Mesenchymal stem cell (in vitro differentiated cells and primary cell): ENCODE data around the gene NOL6.

ENCODE experiments used
- DNase-seq: peaks from one replicate; pipeline ENCODE4 v3.0.0-alpha.2; 2013
- H2AFZ ChIP-seq: one replicate; pipeline ENCODE4 v1.6.1; 2013; ENCODE audit warnings: low read depth, mild to moderate bottlenecking, control low read depth, inconsistent platforms, low read length, moderate library complexity
- H2AK5ac ChIP-seq: 2 replicates; pipeline ENCODE4 v1.6.1; 2013; ENCODE audit warnings: low read length, moderate library complexity, mild to moderate bottlenecking, inconsistent platforms; ENCODE audit not compliant: severe bottlenecking
- H2BK120ac ChIP-seq: one replicate; pipeline ENCODE4 v1.6.1; 2013; ENCODE audit warnings: low read depth, mild to moderate bottlenecking, inconsistent platforms, low read length, moderate library complexity
- H2BK12ac ChIP-seq, 2 experiments: one replicate each; pipeline ENCODE4 v1.6.1; 2013; ENCODE audit warnings: inconsistent platforms in 2 of 2, low read length in 2 of 2, mild to moderate bottlenecking in 2 of 2, moderate library complexity in 2 of 2, control low read depth in 1 of 2
- H2BK15ac ChIP-seq: one replicate; pipeline ENCODE4 v1.6.1; 2013; ENCODE audit warnings: mild to moderate bottlenecking, low read depth, inconsistent platforms; ENCODE audit not compliant: poor library complexity, severe bottlenecking
- H2BK5ac ChIP-seq: 2 replicates; pipeline ENCODE4 v1.6.1; 2013; ENCODE audit warnings: low read depth, mild to moderate bottlenecking, low read length, control low read depth, inconsistent platforms; ENCODE audit not compliant: poor library complexity, severe bottlenecking
- H3K14ac ChIP-seq, 2 experiments: one replicate each; pipeline ENCODE4 v1.6.1; 2013; ENCODE audit warnings: inconsistent platforms in 2 of 2, low read length in 2 of 2, control low read depth in 1 of 2, mild to moderate bottlenecking in 1 of 2, moderate library complexity in 1 of 2
- H3K18ac ChIP-seq, 2 experiments: one replicate each; pipeline ENCODE4 v1.6.1; 2013; ENCODE audit warnings: inconsistent platforms in 2 of 2, low read length in 2 of 2, control low read depth in 1 of 2, low read depth in 1 of 2, mild to moderate bottlenecking in 1 of 2
- H3K23ac ChIP-seq, 2 experiments: one replicate each; pipeline ENCODE4 v1.6.1; 2013; ENCODE audit warnings: inconsistent platforms in 2 of 2, low read length in 2 of 2, mild to moderate bottlenecking in 2 of 2, moderate library complexity in 2 of 2, control low read depth in 1 of 2
- H3K27ac ChIP-seq: 2 replicates; pipeline ENCODE4 v1.5.1; 2013; ENCODE audit warnings: mild to moderate bottlenecking, moderate library complexity, low read length, control low read depth, inconsistent platforms; ENCODE audit not compliant: poor library complexity, severe bottlenecking
- H3K27me3 ChIP-seq, 2 experiments: 2 replicates each; pipeline versions ENCODE4 v1.6.1 to v1.7.0; 2013; ENCODE audit warnings: low read length in 2 of 2, mild to moderate bottlenecking in 2 of 2, moderate library complexity in 2 of 2, control low read depth in 1 of 2, inconsistent platforms in 1 of 2; ENCODE audit not compliant: control insufficient read depth in 1 of 2, insufficient read depth in 1 of 2
- H3K36me3 ChIP-seq, 2 experiments: 2 replicates each; pipeline versions ENCODE4 v1.6.1 to v1.7.0; 2013; ENCODE audit warnings: low read length in 2 of 2, control low read depth in 1 of 2, inconsistent platforms in 1 of 2, low read depth in 1 of 2, mild to moderate bottlenecking in 1 of 2; ENCODE audit not compliant: insufficient read depth in 2 of 2, control insufficient read depth in 1 of 2
- H3K4ac ChIP-seq, 2 experiments: one replicate each; pipeline ENCODE4 v1.6.1; 2013; ENCODE audit warnings: inconsistent platforms in 2 of 2, low read length in 2 of 2, mild to moderate bottlenecking in 2 of 2, moderate library complexity in 2 of 2, control low read depth in 1 of 2, low read depth in 1 of 2
- H3K4me1 ChIP-seq: 2 replicates; pipeline ENCODE4 v1.6.1; 2013; ENCODE audit warnings: low read depth, low read length, control low read depth; ENCODE audit not compliant: control insufficient read depth, insufficient read depth
- H3K4me2 ChIP-seq: 2 replicates; pipeline ENCODE4 v1.6.1; 2013; ENCODE audit warnings: low read length, mild to moderate bottlenecking, inconsistent platforms; ENCODE audit not compliant: poor library complexity, severe bottlenecking
- H3K4me3 ChIP-seq, 2 experiments: 2 replicates each; pipeline versions ENCODE4 v1.5.1 to v1.7.0; 2013; ENCODE audit warnings: low read length in 2 of 2, mild to moderate bottlenecking in 2 of 2, control low read depth in 1 of 2, low read depth in 1 of 2; ENCODE audit not compliant: insufficient read depth in 1 of 2
- H3K79me1 ChIP-seq: replicated peaks from 2 replicates; pipeline ENCODE4 v1.6.1; 2013; ENCODE audit warnings: mild to moderate bottlenecking, control low read depth, low read length, inconsistent platforms; ENCODE audit not compliant: poor library complexity, severe bottlenecking
- H3K9ac ChIP-seq: 2 replicates; pipeline ENCODE4 v1.7.0; 2013; ENCODE audit warnings: mild to moderate bottlenecking, low read length, moderate library complexity
- H3K9me3 ChIP-seq: 2 replicates; pipeline ENCODE4 v1.7.0; 2013; ENCODE audit warnings: mild to moderate bottlenecking, low read length; ENCODE audit not compliant: control insufficient read depth
- H4K8ac ChIP-seq: one replicate; pipeline ENCODE4 v1.6.1; 2013; ENCODE audit warnings: inconsistent platforms, mild to moderate bottlenecking, low read length, moderate library complexity
- H4K91ac ChIP-seq: one replicate; pipeline ENCODE4 v1.6.1; 2013; ENCODE audit warnings: mild to moderate bottlenecking, low read length, inconsistent platforms
- WGBS: methylation state at CpG from one replicate; pipeline ENCODE4 v1.1.7; 2013; ENCODE audit warnings: mixed read lengths; 5-methylcytosine and 5-hydroxymethylcytosine counted together

Gene NOL6

GRCh38 chr9:33471361-33471760, 2.4 kb downstream of the NOL6 start:
- peaks cover 44 to 56% of the 10 kb centered on the region in 2 experiments for H3K36me3 ChIP-seq
- H3K79me1 ChIP-seq, result peaks cover 31% of the 10 kb centered on the region
- H2BK120ac ChIP-seq, result no peak overlapping the region
- H4K91ac ChIP-seq, result no peak overlapping the region
- H3K4me1 ChIP-seq, result peaks cover 12% of the 10 kb centered on the region
- no peaks in the 10 kb centered on the region for H3K9me3 ChIP-seq
- H3K14ac ChIP-seq, result no peak overlapping the region
- 94% methylated on average over 2 of the region's 2 CpGs for WGBS
- H3K18ac ChIP-seq, result no peak overlapping the region
- H2BK12ac ChIP-seq, result no peak overlapping the region
- no peak overlapping the region for H2AK5ac ChIP-seq
- no peak overlapping the region for H4K8ac ChIP-seq
- H3K4ac ChIP-seq, result no peak overlapping the region
- H2BK5ac ChIP-seq, result no peak overlapping the region
- H2AFZ ChIP-seq, result no peak overlapping the region
- H2BK15ac ChIP-seq, result no peak overlapping the region
- H3K27ac ChIP-seq, result no peak overlapping the region
- H3K4me2 ChIP-seq, result no peak overlapping the region
- no peak overlapping the region for H3K4me3 ChIP-seq
- H3K27me3 ChIP-seq, result no peaks in the 10 kb centered on the region
- no peak overlapping the region for H3K23ac ChIP-seq
- peak overlapping the region; percentile 95 for H3K9ac ChIP-seq
- no peak for DNase-seq

DNA sequence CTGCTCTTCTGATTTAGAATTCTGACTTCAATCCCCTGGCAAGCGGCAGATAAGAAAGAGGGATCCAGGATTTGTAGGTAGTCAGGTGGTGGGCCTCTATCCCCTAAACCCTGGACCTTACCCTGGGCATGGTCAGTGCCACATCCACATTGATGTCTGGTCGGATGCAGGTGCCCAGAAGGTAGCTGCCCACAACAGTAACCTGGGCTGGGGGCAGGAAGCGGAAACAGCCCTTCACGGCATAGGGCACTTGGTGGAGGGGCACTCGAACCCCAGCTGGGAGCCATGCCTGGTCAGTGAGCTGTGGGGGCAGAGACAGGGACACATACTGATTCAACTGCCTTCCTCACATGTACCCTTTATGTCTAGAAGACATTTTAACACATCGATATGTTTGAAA, 3.8 kb downstream of the NOL6 start:
- Histone ChIP-seq H2BK120ac (no peak overlapping the region), H3K79me1 (peaks cover 42% of the 10 kb centered on the region), H2BK5ac (no peak overlapping the region), H4K8ac (no peak overlapping the region), H3K27ac (no peak overlapping the region), H3K4me3 (no peak overlapping the region), H3K4me1 (peaks cover 12% of the 10 kb centered on the region), H3K36me3 (peaks cover 59 to 70% of the 10 kb centered on the region in 2 experiments), H2AFZ (no peak overlapping the region), H3K9ac (no peak overlapping the region), H3K9me3 (no peaks in the 10 kb centered on the region), H3K4ac (no peak overlapping the region), H2BK12ac (no peak overlapping the region), H2BK15ac (no peak overlapping the region), H3K27me3 (no peaks in the 10 kb centered on the region), H3K18ac (no peak overlapping the region), H4K91ac (no peak overlapping the region), H3K14ac (no peak overlapping the region), H3K4me2 (no peak overlapping the region), H3K23ac (no peak overlapping the region), H2AK5ac (no peak overlapping the region)
- no peak for DNase-seq
- WGBS, result 95% methylated on average over 6 of the region's 6 CpGs

- Histone ChIP-seq H3K18ac (no peak overlapping the region), H2AFZ (no peak overlapping the region), H3K4me1 (peaks cover 10% of the 10 kb centered on the region), H3K27me3 (no peaks in the 10 kb centered on the region), H4K91ac (no peak overlapping the region), H3K4me3 (no peak overlapping the region), H4K8ac (no peak overlapping the region), H2AK5ac (no peak overlapping the region), H3K9me3 (no peaks in the 10 kb centered on the region), H2BK12ac (no peak overlapping the region), H2BK15ac (no peak overlapping the region), H3K36me3 (peaks cover 68 to 79% of the 10 kb centered on the region in 2 experiments), H3K4ac (no peak overlapping the region), H2BK5ac (no peak overlapping the region), H3K27ac (no peak overlapping the region), H3K4me2 (no peak overlapping the region), H3K79me1 (peaks cover 42% of the 10 kb centered on the region), H3K9ac (no peak overlapping the region), H3K14ac (no peak overlapping the region), H3K23ac (no peak overlapping the region), H2BK120ac (no peak overlapping the region)
- WGBS, result 99% methylated on average over 19 of the region's 21 CpGs
- no peak for DNase-seq
Measured at GRCh38 chr9:33468797-33469621, 4.7 kb downstream of the NOL6 start.

DNA sequence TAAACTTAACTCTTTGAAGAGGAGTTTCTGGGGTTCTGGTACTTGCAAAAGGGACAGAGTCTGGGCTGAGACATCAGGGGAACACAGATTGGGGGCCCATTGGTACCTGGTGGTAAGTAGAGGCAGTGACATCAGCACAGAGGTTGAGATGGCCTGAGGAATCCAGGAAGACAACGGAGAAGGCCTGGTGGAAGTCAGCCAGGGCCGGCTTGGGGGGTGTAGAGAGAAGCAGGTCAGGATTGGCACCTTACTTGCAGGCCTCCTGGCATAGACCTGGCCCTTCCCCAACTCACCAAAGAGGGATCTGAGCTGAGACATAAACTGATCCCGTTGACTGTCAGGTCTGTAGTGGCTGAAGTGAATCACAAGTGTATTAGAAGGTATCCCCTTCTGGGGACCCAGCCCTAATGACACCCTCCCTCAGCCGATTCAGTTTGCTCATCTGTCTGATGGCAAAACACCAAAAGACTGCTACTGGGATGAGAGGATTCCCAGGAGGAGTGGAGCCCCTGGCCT, 5.5 kb downstream of the NOL6 start:
- Histone ChIP-seq H2BK5ac (no peak overlapping the region), H3K27me3 (no peaks in the 10 kb centered on the region), H3K9ac (no peak overlapping the region), H3K36me3 (peaks cover 75 to 86% of the 10 kb centered on the region in 2 experiments), H4K8ac (no peak overlapping the region), H3K4me3 (no peak overlapping the region), H3K27ac (no peak overlapping the region), H2BK15ac (no peak overlapping the region), H3K4me1 (peaks cover 10% of the 10 kb centered on the region), H3K79me1 (peaks cover 43% of the 10 kb centered on the region), H3K4me2 (no peak overlapping the region), H2BK12ac (no peak overlapping the region), H3K18ac (no peak overlapping the region), H2AFZ (no peak overlapping the region), H3K23ac (no peak overlapping the region), H3K4ac (no peak overlapping the region), H3K14ac (no peak overlapping the region), H2AK5ac (no peak overlapping the region), H2BK120ac (no peak overlapping the region), H4K91ac (no peak overlapping the region), H3K9me3 (no peaks in the 10 kb centered on the region)
- WGBS, result 100% methylated on average over 4 of the region's 4 CpGs
- no peak for DNase-seq
